ENCODE measurements around the gene TMEM218.

TMEM218 gene

GRCh38 chr11:125063429-125064043 lies 47.9 kb downstream of the TMEM218 start:
- H3K36me3 ChIP-seq, result no peaks in the 10 kb centered on the region
- peak overlapping the region; percentile 44 for H3K4me3 ChIP-seq (ENCODE audit: low read depth, low read length)
- no peaks in the 10 kb centered on the region for H3K9me3 ChIP-seq
- H3K4me1 ChIP-seq, result no peaks in the 10 kb centered on the region
- no peak for DNase-seq
- peaks cover 52% of the 10 kb centered on the region for H3K27me3 ChIP-seq
- no peak for TF ChIP-seq CTCF (IDR thresholded peaks at IDR 0.05; ENCODE audit: low read depth, low read length)

- Histone ChIP-seq H3K4me1 (no peaks in the 10 kb centered on the region), H3K9me3 (no peaks in the 10 kb centered on the region), H3K27me3 (peaks cover 52% of the 10 kb centered on the region), H3K4me3 (ENCODE audit: low read depth, low read length) (peak within 1 kb of the TSS; percentile 44), H3K36me3 (no peaks in the 10 kb centered on the region)
- TF ChIP-seq CTCF (IDR thresholded peaks at IDR 0.05; ENCODE audit: low read depth, low read length), result no peak
- DNase-seq, result peak; percentile 44
Observed at GRCh38 chr11:125062931-125063428, 48.4 kb downstream of the TMEM218 start, which contains the start of gene SLC37A2. Gene SLC37A2, plus strand, starts transcription at chr11:125063305. Its CDS starts 63 bp downstream, at chr11:125063368.

GRCh38 chr11:125062218-125062930 lies 49.1 kb downstream of the TMEM218 start:
- Histone ChIP-seq H3K27me3 (peaks cover 52% of the 10 kb centered on the region), H3K4me1 (no peaks in the 10 kb centered on the region), H3K4me3 (ENCODE audit: low read depth, low read length) (peak overlapping the region; percentile 44), H3K9me3 (no peaks in the 10 kb centered on the region), H3K36me3 (no peaks in the 10 kb centered on the region)
- no peak for TF ChIP-seq CTCF (IDR thresholded peaks at IDR 0.05; ENCODE audit: low read depth, low read length)
- no peak for DNase-seq

- no peak for DNase-seq
- no peaks in the 10 kb centered on the region for H3K9me3 ChIP-seq
- H3K27me3 ChIP-seq, result peaks cover 48% of the 10 kb centered on the region
- no peaks in the 10 kb centered on the region for H3K36me3 ChIP-seq
- no peak overlapping the region for H3K4me3 ChIP-seq (ENCODE audit: low read depth, low read length)
- H3K4me1 ChIP-seq, result no peaks in the 10 kb centered on the region
- no peak for TF ChIP-seq CTCF (IDR thresholded peaks at IDR 0.05; ENCODE audit: low read depth, low read length)
Observed at GRCh38 chr11:125061281-125061680, 50.1 kb downstream of the TMEM218 start.

GRCh38 chr11:125057693-125058016 lies 53.8 kb downstream of the TMEM218 start:
- no peaks in the 10 kb centered on the region for H3K36me3 ChIP-seq
- TF ChIP-seq CTCF (IDR thresholded peaks at IDR 0.05; ENCODE audit: low read depth, low read length), result no peak
- no peaks in the 10 kb centered on the region for H3K9me3 ChIP-seq
- H3K4me1 ChIP-seq, result no peaks in the 10 kb centered on the region
- DNase-seq, result no peak
- H3K27me3 ChIP-seq, result peaks cover 12% of the 10 kb centered on the region
- H3K4me3 ChIP-seq (ENCODE audit: low read depth, low read length), result no peak overlapping the region
